ENCODE results near the gene NUMB.

NUMB gene

GRCh38 chr14:73258076-73258475 is 200.3 kb downstream of the NUMB start:
- DNase-seq: no peak

GRCh38 chr14:73255693-73256225 is 202.6 kb downstream of the NUMB start:
- no peak for DNase-seq

- DNase-seq: no peak
Measured at GRCh38 chr14:73255005-73255400, 203.3 kb downstream of the NUMB start.

- DNase-seq: no peak
Measured at GRCh38 chr14:73254247-73255004, 203.9 kb downstream of the NUMB start.

DNA sequence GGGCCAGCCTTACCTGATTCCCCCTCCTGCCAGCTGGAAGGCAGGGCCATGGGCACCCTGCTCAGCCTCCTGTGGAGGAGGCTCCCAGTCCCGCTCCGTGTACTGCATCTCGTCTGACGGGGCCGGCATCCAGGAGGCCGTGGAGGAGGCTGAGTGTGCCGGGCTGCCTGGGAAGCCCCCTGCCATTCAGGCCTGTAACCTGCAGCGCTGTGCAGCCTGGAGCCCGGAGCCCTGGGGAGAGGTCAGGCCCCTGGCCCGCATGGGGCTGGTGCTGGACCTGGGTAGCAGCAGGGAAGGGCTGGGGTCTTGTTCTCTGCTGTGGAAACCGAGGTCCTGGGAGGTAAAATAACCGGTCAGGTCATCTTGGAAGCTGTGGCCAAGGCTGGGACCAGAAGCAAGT is 204.6 kb downstream of the NUMB start:
- no peak for DNase-seq

- DNase-seq: no peak
Measured at GRCh38 chr14:73253323-73253610, 205.1 kb downstream of the NUMB start.

DNA sequence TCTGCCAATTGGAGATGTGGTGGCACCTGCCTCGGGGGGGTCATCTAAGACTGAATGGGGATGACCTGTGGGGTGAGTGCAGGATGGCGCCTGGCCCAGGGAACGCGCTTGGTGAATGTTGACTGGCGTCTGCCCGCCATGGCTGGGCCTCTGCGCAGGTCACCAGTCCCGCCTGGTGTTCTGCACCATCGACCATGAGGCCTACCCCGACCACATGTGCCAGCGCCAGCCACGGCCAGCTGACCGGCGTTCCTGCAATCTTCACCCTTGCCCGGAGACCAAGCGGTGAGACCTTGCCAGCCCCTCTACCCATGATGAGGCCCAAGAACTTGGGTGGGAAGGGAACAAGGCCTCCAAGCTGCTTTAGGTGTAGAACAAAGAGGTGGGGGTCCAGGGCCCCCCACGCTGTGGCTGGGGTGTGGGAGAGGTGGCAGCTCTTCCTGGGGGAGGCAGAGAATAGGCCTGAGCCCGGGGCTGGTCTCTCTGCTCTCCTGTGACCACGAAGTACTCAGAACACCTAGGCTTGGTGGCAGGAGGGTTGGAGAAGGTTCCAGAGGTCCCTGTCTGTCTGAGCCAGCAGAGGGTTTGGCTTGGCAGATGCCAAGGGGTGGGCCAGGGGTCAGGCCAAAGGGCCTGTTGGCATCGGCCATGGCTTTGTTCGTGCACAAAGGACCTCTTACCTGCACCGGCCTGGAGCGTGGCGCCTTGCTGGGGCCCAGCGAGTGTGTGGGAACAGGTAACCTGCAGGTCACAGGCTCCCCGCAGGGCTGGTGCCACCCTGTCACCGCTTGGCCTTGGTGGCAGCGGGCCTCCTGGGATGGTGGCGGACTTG is 205.6 kb downstream of the NUMB start:
- no peak for DNase-seq

DNA sequence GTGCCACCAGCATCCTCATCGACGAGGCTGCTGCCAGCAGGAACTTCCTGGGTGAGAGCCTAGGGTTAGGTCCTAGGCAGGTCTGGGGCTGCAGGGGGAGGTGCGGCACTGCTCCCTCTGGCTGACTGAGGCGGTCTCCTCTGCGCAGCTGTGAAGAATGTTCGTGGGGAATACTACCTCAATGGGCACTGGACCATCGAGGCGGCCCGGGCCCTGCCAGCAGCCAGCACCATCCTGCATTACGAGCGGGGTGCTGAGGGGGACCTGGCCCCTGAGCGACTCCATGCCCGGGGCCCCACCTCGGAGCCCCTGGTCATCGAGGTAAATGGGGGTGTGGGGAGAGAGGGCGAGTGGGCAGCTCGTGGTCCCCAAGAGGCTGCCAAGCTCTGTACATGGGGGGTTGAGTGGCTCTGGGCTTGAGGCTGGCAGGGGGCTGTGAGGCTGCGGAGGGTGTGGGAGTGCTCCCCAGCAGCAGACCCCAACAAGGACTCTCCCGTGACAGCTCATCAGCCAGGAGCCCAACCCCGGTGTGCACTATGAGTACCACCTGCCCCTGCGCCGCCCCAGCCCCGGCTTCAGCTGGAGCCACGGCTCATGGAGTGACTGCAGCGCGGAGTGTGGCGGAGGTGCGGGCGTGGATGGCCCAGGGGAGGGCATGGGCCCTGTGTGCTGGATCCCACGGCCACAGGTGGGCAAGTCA is 206.7 kb downstream of the NUMB start:
- no peak for DNase-seq

- DNase-seq: no peak
Measured at GRCh38 chr14:73250781-73251500, 207.4 kb downstream of the NUMB start.

GRCh38 chr14:73250317-73250713 is 208.0 kb downstream of the NUMB start:
- DNase-seq: no peak

- DNase-seq: no peak
Measured at GRCh38 chr14:73249564-73250316, 208.6 kb downstream of the NUMB start.

GRCh38 chr14:73249108-73249507 is 209.2 kb downstream of the NUMB start:
- no peak for DNase-seq

- no peak for DNase-seq
Measured at GRCh38 chr14:73248108-73248868, 210.1 kb downstream of the NUMB start.

GRCh38 chr14:73246387-73247150 is 211.8 kb downstream of the NUMB start:
- no peak for DNase-seq

DNA sequence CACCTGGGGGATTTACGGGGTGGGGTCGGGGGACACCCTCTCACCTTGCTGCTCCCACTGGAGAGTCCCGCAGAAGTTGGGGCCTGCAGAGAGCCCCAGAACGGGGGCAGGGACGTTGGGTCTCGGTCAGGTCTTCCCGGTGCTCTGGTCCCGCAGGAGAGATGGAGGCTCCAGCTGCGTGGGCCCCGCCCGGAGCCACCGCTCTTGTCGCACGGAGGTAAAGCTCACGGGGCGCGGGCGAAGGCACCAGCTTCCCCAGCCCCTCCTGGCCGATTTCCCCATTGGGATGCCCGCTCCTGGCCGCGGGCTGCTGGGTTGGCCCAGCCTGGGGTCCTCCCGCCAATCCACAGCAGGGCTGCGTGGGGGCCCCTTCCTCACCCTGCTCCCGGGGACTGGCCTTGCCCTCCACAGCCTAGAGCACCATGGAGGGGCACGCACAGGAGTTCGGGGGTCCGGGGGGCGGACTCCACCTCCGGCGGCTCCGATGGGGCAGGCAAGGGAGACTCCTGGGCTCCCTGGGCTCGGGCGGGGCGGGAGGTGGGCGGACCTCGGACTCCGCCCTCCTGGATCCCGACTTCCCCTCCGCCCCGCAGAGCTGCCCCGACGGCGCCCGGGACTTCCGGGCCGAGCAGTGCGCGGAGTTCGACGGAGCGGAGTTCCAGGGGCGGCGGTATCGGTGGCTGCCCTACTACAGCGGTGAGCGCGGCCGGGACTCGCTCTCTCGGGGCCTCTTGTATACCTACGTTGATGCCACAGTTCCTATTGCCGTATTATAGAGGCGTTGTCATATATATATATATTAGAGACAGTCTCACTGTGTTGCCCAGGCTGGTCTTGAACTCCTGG is 212.6 kb downstream of the NUMB start:
- DNase-seq: no peak

DNA sequence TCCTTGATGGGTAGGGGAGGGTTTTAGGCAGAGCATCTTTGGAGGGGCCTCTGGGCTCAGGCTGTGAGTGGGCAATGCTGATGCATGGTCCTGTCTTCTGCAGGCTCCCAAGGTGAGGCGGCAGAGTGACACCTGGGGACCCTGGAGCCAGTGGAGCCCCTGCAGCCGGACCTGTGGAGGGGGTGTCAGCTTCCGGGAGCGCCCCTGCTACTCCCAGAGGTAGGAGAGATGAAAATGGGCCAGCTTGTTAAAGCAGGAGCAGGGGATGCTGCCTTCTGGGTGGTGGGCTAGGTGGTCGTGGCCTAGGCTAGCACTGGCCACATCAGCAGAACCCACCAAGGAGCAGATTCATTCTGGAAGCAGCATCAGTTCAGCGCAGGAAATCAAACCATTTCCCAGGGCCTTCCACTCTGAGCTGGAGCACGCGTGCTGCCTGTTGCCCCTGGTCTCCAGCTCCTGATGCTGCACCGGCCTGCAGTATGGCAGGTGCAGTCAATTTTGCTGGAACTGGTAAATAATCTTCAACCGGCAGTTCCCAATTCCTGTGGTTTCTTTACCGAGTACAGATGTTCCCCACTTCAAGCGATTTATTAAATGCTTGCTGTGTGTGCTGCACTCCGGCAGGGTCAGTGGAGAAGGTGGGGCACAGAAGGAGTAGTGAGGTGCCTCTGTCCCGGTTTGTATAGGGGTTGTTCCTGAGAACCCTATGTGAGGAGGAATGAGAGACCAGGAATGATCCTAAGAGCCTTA is 213.6 kb downstream of the NUMB start:
- no peak for DNase-seq

GRCh38 chr14:73243748-73244147 is 214.6 kb downstream of the NUMB start:
- no peak for DNase-seq

- DNase-seq: no peak
Measured at GRCh38 chr14:73243341-73243740, 215.0 kb downstream of the NUMB start.

- DNase-seq: no peak
Measured at GRCh38 chr14:73242357-73242901, 215.9 kb downstream of the NUMB start.
